Upper lobe of right lung (tissue), 1 donor: ENCODE measurements around the gene GULP1. TPM values are rescaled to one million over a fixed set of nuclear protein-coding genes. Genes with fewer than 3 reads are reported as not detected.

Experiments used
- ATAC-seq: fragments of 200-7000 bp; cut with Tn5 transposase; one replicate; pipeline ENCODE4 v1.9.1; 2020; ENCODE audit warnings: mild to moderate bottlenecking, moderate library complexity
- DNase-seq: peaks from one replicate; pipeline ENCODE4 v3.0.0-alpha.2; 2020
- H3K27ac ChIP-seq: fragments of 200-600 bp; one replicate; pipeline ENCODE4 v1.8.0; 2022
- H3K27me3 ChIP-seq: fragments of 200-600 bp; one replicate; pipeline ENCODE4 v1.8.0; 2022; ENCODE audit warnings: mild to moderate bottlenecking
- H3K36me3 ChIP-seq: fragments of 200-600 bp; one replicate; pipeline ENCODE4 v1.8.0; 2022
- H3K4me1 ChIP-seq: fragments of 200-600 bp; one replicate; pipeline ENCODE4 v1.8.0; 2022
- H3K4me3 ChIP-seq: fragments of 200-600 bp; one replicate; pipeline ENCODE4 v1.8.0; 2022; ENCODE audit warnings: mild to moderate bottlenecking
- H3K9me3 ChIP-seq: fragments of 200-600 bp; one replicate; pipeline ENCODE4 v1.8.0; 2022
- CTCF ChIP-seq: fragments of 200-600 bp; IDR thresholded peaks from one replicate; pipeline ENCODE4 v1.8.0; 2022; ENCODE audit warnings: antibody characterized with exemption
- intact Hi-C: fragments of 100-400 bp; cut with DNase I; formaldehyde crosslinking; loops from one replicate; pipeline ENCODE4 v1.11.0; 2022
- total RNA-seq: library from RNA; stranded (reverse); fragmentation: NEBNext Ultra II Directional; extraction: Animal tissue kit (Norgen Biotek cat#: 25700); gene quantifications from one replicate; pipeline ENCODE4 v1.2.1, GENCODE V29; 2021
- donor health status: DM: no; HTN: yes; CAD: no; lungs with severe emphysema.

GULP1 gene
- total RNA-seq, 1 donor from 2014 or later, result 30.6 TPM

GRCh38 chr2:188274274-188274673 is 17.4 kb upstream of the GULP1 start:
- H3K4me3 ChIP-seq, result no peak overlapping the region
- no peaks in the 10 kb centered on the region for H3K9me3 ChIP-seq
- DNase-seq (no peak), ATAC-seq (no peak)
- intact Hi-C loops, result no loop called here
- H3K27me3 ChIP-seq, result no peaks in the 10 kb centered on the region
- no peak for TF ChIP-seq CTCF
- no peak overlapping the region for H3K27ac ChIP-seq
- H3K36me3 ChIP-seq, result no peaks in the 10 kb centered on the region
- no peaks in the 10 kb centered on the region for H3K4me1 ChIP-seq

GRCh38 chr2:188276255-188276654 is 15.4 kb upstream of the GULP1 start:
- DNase-seq (no peak), ATAC-seq (no peak)
- Histone ChIP-seq H3K27me3 (no peaks in the 10 kb centered on the region), H3K4me1 (no peaks in the 10 kb centered on the region), H3K27ac (no peak overlapping the region), H3K36me3 (no peaks in the 10 kb centered on the region), H3K9me3 (no peaks in the 10 kb centered on the region), H3K4me3 (no peak overlapping the region)
- intact Hi-C loops, result no loop called here
- no peak for TF ChIP-seq CTCF

- no peak for DNase-seq
- Histone ChIP-seq H3K4me1 (no peaks in the 10 kb centered on the region), H3K27me3 (no peaks in the 10 kb centered on the region), H3K4me3 (no peak overlapping the region), H3K9me3 (no peaks in the 10 kb centered on the region), H3K36me3 (no peaks in the 10 kb centered on the region), H3K27ac (no peak overlapping the region)
- intact Hi-C loops, result no loop called here
- no peak for ATAC-seq
- no peak for TF ChIP-seq CTCF
Measured at GRCh38 chr2:188277786-188278185, 13.9 kb upstream of the GULP1 start.

GRCh38 chr2:188278388-188279092 is 13.1 kb upstream of the GULP1 start:
- DNase-seq (no peak), ATAC-seq (no peak)
- no peaks in the 10 kb centered on the region for H3K9me3 ChIP-seq
- intact Hi-C loops, result no loop called here
- TF ChIP-seq CTCF, result no peak
- H3K27ac ChIP-seq, result no peak overlapping the region
- no peaks in the 10 kb centered on the region for H3K27me3 ChIP-seq
- no peaks in the 10 kb centered on the region for H3K4me1 ChIP-seq
- peak overlapping the region; percentile 9 for H3K4me3 ChIP-seq
- H3K36me3 ChIP-seq, result no peaks in the 10 kb centered on the region

GRCh38 chr2:188279093-188279445 is 12.6 kb upstream of the GULP1 start:
- no peaks in the 10 kb centered on the region for H3K27me3 ChIP-seq
- no peak overlapping the region for H3K4me3 ChIP-seq
- H3K27ac ChIP-seq, result no peak overlapping the region
- no peak for TF ChIP-seq CTCF
- ATAC-seq (no peak), DNase-seq (no peak)
- no peaks in the 10 kb centered on the region for H3K4me1 ChIP-seq
- H3K36me3 ChIP-seq, result no peaks in the 10 kb centered on the region
- H3K9me3 ChIP-seq, result no peaks in the 10 kb centered on the region
- intact Hi-C loops, result no loop called here

GRCh38 chr2:188280811-188281222 is 10.9 kb upstream of the GULP1 start:
- intact Hi-C loops, result no loop called here
- H3K4me1 ChIP-seq, result no peaks in the 10 kb centered on the region
- DNase-seq (no peak), ATAC-seq (no peak)
- H3K27me3 ChIP-seq, result no peaks in the 10 kb centered on the region
- no peak overlapping the region for H3K4me3 ChIP-seq
- no peaks in the 10 kb centered on the region for H3K36me3 ChIP-seq
- H3K27ac ChIP-seq, result no peak overlapping the region
- TF ChIP-seq CTCF, result no peak
- H3K9me3 ChIP-seq, result no peaks in the 10 kb centered on the region
